Measurements from ENCODE around the gene MT3. TPM values are rescaled to one million over a fixed set of nuclear protein-coding genes. Genes with fewer than 3 reads are reported as not detected.
"Not testable (repeated sequence)": the region's sequence is repeated elsewhere in the genome, so short reads cannot be mapped to it uniquely, and the experiment has no call there.

Gene MT3
- total RNA-seq, 1 donor from 2014 or later, result not detected

DNA sequence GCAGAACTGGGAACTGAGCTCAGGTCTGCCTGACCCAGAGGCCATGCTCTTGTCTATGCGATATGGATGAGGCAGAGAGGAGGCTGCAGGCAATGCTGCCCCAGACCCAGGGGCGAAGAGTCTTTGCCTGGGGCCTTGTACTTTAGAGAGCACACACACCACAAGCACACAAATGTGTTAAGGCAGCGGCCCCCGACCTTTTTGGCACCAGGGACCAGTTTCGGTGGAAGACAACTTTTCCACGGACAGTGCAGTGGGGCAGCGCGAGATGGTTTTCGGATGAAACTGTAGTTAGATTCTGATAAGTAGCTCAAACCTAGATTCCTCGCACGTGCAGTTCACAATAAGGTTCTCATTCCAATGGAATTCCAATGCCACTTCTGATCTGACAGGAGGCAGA lies 17.8 kb upstream of the MT3 start:
- DNase-seq, result no peak
- intact Hi-C loops (cut with DNase I), result no loop called here
- ATAC-seq, result no peak

GRCh38 chr16:56574625-56575024 lies 14.7 kb upstream of the MT3 start:
- TF ChIP-seq, protein P1, sequence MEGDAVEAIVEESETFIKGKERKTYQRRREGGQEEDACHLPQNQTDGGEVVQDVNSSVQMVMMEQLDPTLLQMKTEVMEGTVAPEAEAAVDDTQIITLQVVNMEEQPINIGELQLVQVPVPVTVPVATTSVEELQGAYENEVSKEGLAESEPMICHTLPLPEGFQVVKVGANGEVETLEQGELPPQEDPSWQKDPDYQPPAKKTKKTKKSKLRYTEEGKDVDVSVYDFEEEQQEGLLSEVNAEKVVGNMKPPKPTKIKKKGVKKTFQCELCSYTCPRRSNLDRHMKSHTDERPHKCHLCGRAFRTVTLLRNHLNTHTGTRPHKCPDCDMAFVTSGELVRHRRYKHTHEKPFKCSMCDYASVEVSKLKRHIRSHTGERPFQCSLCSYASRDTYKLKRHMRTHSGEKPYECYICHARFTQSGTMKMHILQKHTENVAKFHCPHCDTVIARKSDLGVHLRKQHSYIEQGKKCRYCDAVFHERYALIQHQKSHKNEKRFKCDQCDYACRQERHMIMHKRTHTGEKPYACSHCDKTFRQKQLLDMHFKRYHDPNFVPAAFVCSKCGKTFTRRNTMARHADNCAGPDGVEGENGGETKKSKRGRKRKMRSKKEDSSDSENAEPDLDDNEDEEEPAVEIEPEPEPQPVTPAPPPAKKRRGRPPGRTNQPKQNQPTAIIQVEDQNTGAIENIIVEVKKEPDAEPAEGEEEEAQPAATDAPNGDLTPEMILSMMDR (IDR thresholded peaks at IDR 0.05), result no peak
- no peak overlapping the region for H3K27ac ChIP-seq
- H3K27me3 ChIP-seq (ENCODE audit: low read depth), result no peaks in the 10 kb centered on the region
- intact Hi-C loops (cut with DNase I), result no loop called here
- H3K9me3 ChIP-seq, result peaks cover 4% of the 10 kb centered on the region
- no peaks in the 10 kb centered on the region for H3K4me1 ChIP-seq
- ATAC-seq (no peak), DNase-seq (no peak)
- H3K36me3 ChIP-seq, result no peaks in the 10 kb centered on the region
- H3K4me3 ChIP-seq, result no peak overlapping the region

More for the DNA sequence above, 17.8 kb upstream of the MT3 start:
- peaks cover 4% of the 10 kb centered on the region for H3K9me3 ChIP-seq
- H3K27me3 ChIP-seq (ENCODE audit: low read depth), result no peaks in the 10 kb centered on the region
- H3K27ac ChIP-seq, result no peak overlapping the region
- H3K4me3 ChIP-seq, result no peak overlapping the region
- H3K4me1 ChIP-seq, result no peaks in the 10 kb centered on the region
- TF ChIP-seq, protein P1 (IDR thresholded peaks at IDR 0.05), result no peak
- no peaks in the 10 kb centered on the region for H3K36me3 ChIP-seq

- no peak overlapping the region for H3K4me3 ChIP-seq
- TF ChIP-seq, protein P1 (IDR thresholded peaks at IDR 0.05), result peak; percentile 84
- DNase-seq (peak; percentile 85), ATAC-seq (peak; percentile 99 to 100)
- no peaks in the 10 kb centered on the region for H3K4me1 ChIP-seq
- no peaks in the 10 kb centered on the region for H3K27me3 ChIP-seq (ENCODE audit: low read depth)
- H3K9me3 ChIP-seq, result peaks cover 4% of the 10 kb centered on the region
- H3K36me3 ChIP-seq, result no peaks in the 10 kb centered on the region
- intact Hi-C loops (cut with DNase I), result no loop called here
- H3K27ac ChIP-seq, result no peak overlapping the region
These were observed 12.6 kb upstream of the MT3 start for GRCh38 chr16:56576585-56577299.

DNA sequence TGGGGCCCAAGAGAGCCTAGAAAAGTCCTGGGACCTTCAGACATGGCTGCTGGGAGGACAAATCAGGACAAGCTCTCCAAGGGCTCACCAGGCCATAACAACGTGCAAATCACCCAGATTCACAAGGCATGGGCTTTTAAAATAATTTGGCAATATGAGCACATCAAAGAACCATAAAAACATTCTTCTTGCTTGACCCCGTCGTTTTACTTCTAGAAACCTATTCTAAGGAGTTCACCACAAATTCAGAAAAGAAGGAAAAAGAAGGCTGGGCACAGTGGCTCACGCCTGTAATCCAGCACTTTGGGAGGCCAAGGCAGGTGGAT lies 12.1 kb upstream of the MT3 start:
- Histone ChIP-seq H3K27me3 (ENCODE audit: low read depth) (no peaks in the 10 kb centered on the region), H3K36me3 (no peaks in the 10 kb centered on the region), H3K9me3 (peaks cover 4% of the 10 kb centered on the region), H3K4me1 (no peaks in the 10 kb centered on the region), H3K27ac (no peak overlapping the region), H3K4me3 (no peak overlapping the region)
- TF ChIP-seq, protein P1 (IDR thresholded peaks at IDR 0.05), result no peak
- DNase-seq (no peak), ATAC-seq (no peak)
- intact Hi-C loops (cut with DNase I), result no loop called here

GRCh38 chr16:56580391-56581048 lies 8.8 kb upstream of the MT3 start:
- Histone ChIP-seq H3K4me3 (no peak overlapping the region), H3K27ac (no peak overlapping the region), H3K9me3 (no peaks in the 10 kb centered on the region), H3K27me3 (ENCODE audit: low read depth) (no peaks in the 10 kb centered on the region), H3K4me1 (no peaks in the 10 kb centered on the region), H3K36me3 (no peaks in the 10 kb centered on the region)
- no peak for ATAC-seq
- TF ChIP-seq, protein P1 (IDR thresholded peaks at IDR 0.05), result no peak
- DNase-seq, result no peak
- intact Hi-C loops (cut with DNase I), result no loop called here

- ATAC-seq; H3K27me3 ChIP-seq (ENCODE audit: low read depth); DNase-seq; H3K4me3 ChIP-seq; H3K4me1 ChIP-seq; H3K9me3 ChIP-seq; H3K27ac ChIP-seq; intact Hi-C loops (cut with DNase I); H3K36me3 ChIP-seq: not testable (repeated sequence)
These were observed 6.4 kb upstream of the MT3 start for GRCh38 chr16:56582911-56583310.
